ENCODE data around the gene PSAP. TPM values are rescaled to one million over a fixed set of nuclear protein-coding genes. Genes with fewer than 3 reads are reported as not detected.

Gene PSAP
- total RNA-seq, 1 experiment from 2014 or later = 336 TPM

DNA sequence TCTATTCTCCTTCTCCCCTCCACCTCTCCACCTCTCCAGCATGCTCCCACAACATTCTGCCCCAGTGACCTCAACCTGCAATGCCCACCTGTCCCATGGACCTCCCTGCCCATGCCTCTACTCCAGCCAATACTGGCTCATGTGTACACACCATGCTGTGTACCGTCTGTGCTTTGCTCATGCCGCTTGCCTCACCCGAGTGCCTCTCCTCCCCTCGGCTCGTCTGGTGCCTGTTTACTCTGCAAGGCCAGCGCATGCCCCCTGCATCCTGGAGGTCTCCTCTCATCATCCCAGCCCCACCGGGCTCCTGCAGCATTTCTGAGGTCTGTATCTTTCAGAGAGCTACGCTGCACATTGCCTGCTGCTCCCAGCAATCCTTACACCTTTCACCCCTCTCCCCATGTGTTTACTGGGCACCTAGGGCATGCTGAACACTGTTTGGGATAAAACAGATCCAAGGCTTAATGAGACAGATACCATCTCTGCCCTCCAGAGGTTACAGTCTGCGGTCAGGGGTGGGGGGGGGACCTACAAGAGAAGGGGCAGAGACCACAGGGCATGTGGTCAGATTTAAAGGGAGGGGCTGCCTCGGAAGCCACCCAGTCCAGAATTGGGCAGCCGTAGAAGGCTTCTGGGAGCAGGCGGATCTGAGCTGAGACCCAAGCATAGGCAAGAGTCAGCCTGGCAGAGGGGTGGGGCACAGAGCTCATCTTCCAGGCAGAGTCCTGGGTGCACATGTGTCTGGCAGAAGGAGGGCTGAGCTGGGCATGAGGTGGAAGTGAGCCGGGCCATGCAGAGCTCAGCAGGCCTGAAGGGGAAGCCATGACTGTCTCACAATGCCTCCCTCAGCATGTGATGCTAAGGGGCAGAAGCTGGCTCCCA is 29.6 kb upstream of the PSAP start:
- no peaks in the 10 kb centered on the region for H3K79me2 ChIP-seq (ENCODE audit: insufficient read depth, low read length)
- H3K27me3 ChIP-seq (ENCODE audit: insufficient read depth, low read length) = no peaks in the 10 kb centered on the region
- H3K9ac ChIP-seq (ENCODE audit: extremely low read depth, insufficient read length, low read length) = no peak overlapping the region
- H4K5ac ChIP-seq (ENCODE audit: insufficient read length, low read depth, low read length) = no peak overlapping the region
- H4K91ac ChIP-seq (ENCODE audit: insufficient read length, low read depth, low read length) = no peak overlapping the region
- H3K18ac ChIP-seq (ENCODE audit: insufficient read length, low read depth, low read length) = peak overlapping the region; percentile 46
- no peak overlapping the region for H3K27ac ChIP-seq (ENCODE audit: insufficient read length, low read depth, low read length)
- TF ChIP-seq, protein P1, sequence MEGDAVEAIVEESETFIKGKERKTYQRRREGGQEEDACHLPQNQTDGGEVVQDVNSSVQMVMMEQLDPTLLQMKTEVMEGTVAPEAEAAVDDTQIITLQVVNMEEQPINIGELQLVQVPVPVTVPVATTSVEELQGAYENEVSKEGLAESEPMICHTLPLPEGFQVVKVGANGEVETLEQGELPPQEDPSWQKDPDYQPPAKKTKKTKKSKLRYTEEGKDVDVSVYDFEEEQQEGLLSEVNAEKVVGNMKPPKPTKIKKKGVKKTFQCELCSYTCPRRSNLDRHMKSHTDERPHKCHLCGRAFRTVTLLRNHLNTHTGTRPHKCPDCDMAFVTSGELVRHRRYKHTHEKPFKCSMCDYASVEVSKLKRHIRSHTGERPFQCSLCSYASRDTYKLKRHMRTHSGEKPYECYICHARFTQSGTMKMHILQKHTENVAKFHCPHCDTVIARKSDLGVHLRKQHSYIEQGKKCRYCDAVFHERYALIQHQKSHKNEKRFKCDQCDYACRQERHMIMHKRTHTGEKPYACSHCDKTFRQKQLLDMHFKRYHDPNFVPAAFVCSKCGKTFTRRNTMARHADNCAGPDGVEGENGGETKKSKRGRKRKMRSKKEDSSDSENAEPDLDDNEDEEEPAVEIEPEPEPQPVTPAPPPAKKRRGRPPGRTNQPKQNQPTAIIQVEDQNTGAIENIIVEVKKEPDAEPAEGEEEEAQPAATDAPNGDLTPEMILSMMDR (conservative IDR thresholded peaks at IDR 0.05) = no peak
- no peak overlapping the region for H2BK20ac ChIP-seq (ENCODE audit: low read depth, low read length, poor library complexity, severe bottlenecking)
- no peak overlapping the region for H2BK120ac ChIP-seq (ENCODE audit: low read depth, low read length, poor library complexity, severe bottlenecking)
- no peak overlapping the region; a peak in 1 of 7 replicates for H3K27ac Mint-ChIP-seq
- H3K9me3 Mint-ChIP-seq = peaks cover 7 to 9% of the 10 kb centered on the region in 2 experiments; a peak in 3 of 5 replicates
- no peak overlapping the region for H2AK5ac ChIP-seq (ENCODE audit: insufficient read length, low read length)
- H3K23me2 ChIP-seq (ENCODE audit: insufficient read length, low read depth, low read length, poor library complexity, severe bottlenecking) = no peaks in the 10 kb centered on the region
- no peak overlapping the region for H2BK15ac ChIP-seq (ENCODE audit: low read depth, low read length)
- no peak for DNase-seq
- H3K79me1 ChIP-seq (ENCODE audit: insufficient read depth, low read depth, low read length, poor library complexity, severe bottlenecking) = no peaks in the 10 kb centered on the region
- H3K27me3 Mint-ChIP-seq (ENCODE audit: low read depth) = no peaks in the 10 kb centered on the region; the same call in none of the 2 replicates
- peak overlapping the region; percentile 71; the same call in 1 of the 2 replicates for H3K14ac ChIP-seq (ENCODE audit: insufficient read depth, low read length)
- no peak overlapping the region for H3K4ac ChIP-seq (ENCODE audit: low read depth, low read length)
- no peak overlapping the region for H2BK12ac ChIP-seq (ENCODE audit: insufficient read length, low read depth, low read length)
- no peaks in the 10 kb centered on the region for H3K4me1 ChIP-seq (ENCODE audit: insufficient read depth, low read length)
- no peak overlapping the region for H3K23ac ChIP-seq (ENCODE audit: insufficient read length, low read depth, low read length)
- no peak overlapping the region for H3K4me2 ChIP-seq (ENCODE audit: insufficient read depth, insufficient read length, low read length)
- no peak overlapping the region for H3K4me3 Mint-ChIP-seq
- H3K9me3 ChIP-seq (ENCODE audit: control insufficient read depth, low read depth, low read length) = no peaks in the 10 kb centered on the region
- H4K20me1 ChIP-seq (ENCODE audit: control insufficient read depth, insufficient read depth, insufficient read length) = no peaks in the 10 kb centered on the region
- no peak overlapping the region for H2BK5ac ChIP-seq (ENCODE audit: insufficient read length, low read length)
- H3T11ph ChIP-seq (ENCODE audit: low read length) = no peak overlapping the region
- H3K56ac ChIP-seq (ENCODE audit: insufficient read length, low read depth, low read length) = no peak overlapping the region
- peaks cover 9 to 11% of the 10 kb centered on the region in 2 experiments for H3K4me1 Mint-ChIP-seq
- H3K36me3 Mint-ChIP-seq (ENCODE audit: insufficient read depth in 1 of 3, low read depth in 3 of 3) = peaks cover 0 to 4% (median 0%) of the 10 kb centered on the region in 3 experiments; a peak in 1 of 7 replicates
- WGBS (ENCODE audit: extremely low coverage, insufficient read length, low lambda C conversion rate) = no CpG with 5 or more reads among the region's 13 CpGs
- no peak overlapping the region for H4K8ac ChIP-seq (replicated peaks; ENCODE audit: insufficient read length, low read depth, low read length)
- no peak overlapping the region for H2AFZ ChIP-seq (ENCODE audit: low read length)

Data from H9 (cell line).